ENCODE measurements around the gene MACROD1.
"Not testable (repeated sequence)": the region's sequence is repeated elsewhere in the genome, so short reads cannot be mapped to it uniquely, and the experiment has no call there.

The MACROD1 gene

GRCh38 chr11:63991558-63991957, 174.4 kb downstream of the MACROD1 start:
- DNase-seq: no peak

GRCh38 chr11:63986932-63987513, 178.9 kb downstream of the MACROD1 start:
- no peak for DNase-seq

- peak; percentile 94 for DNase-seq
Observed at GRCh38 chr11:63986156-63986931, 179.6 kb downstream of the MACROD1 start, which contains the start of gene OTUB1. Gene OTUB1, plus strand, starts transcription at chr11:63986438. Its CDS starts 19 bp downstream, at chr11:63986457.

GRCh38 chr11:63985812-63986155, 180.1 kb downstream of the MACROD1 start:
- peak; percentile 85 for DNase-seq

- no peak for DNase-seq
Observed at GRCh38 chr11:63979426-63979825, 186.5 kb downstream of the MACROD1 start.

GRCh38 chr11:63978551-63979239, 187.2 kb downstream of the MACROD1 start:
- no peak for DNase-seq

- DNase-seq: peak; percentile 99
Observed at GRCh38 chr11:63974259-63975143, 191.4 kb downstream of the MACROD1 start, which contains the start of gene COX8A. Gene COX8A, plus strand, starts transcription at chr11:63974620. Its CDS starts 61 bp downstream, at chr11:63974681.

- not testable (repeated sequence) for DNase-seq
Observed at GRCh38 chr11:63973912-63974258, 192.0 kb downstream of the MACROD1 start.

- DNase-seq: no peak
Observed at GRCh38 chr11:63970902-63971301, 195.0 kb downstream of the MACROD1 start.

- no peak for DNase-seq
Observed at GRCh38 chr11:63969461-63969860, 196.5 kb downstream of the MACROD1 start.

- DNase-seq: no peak
Observed at GRCh38 chr11:63966444-63966843, 199.5 kb downstream of the MACROD1 start.

- not testable (repeated sequence) for DNase-seq
Observed at GRCh38 chr11:63963895-63964294, 202.0 kb downstream of the MACROD1 start.

- peak; percentile 61 for DNase-seq
Observed at GRCh38 chr11:63961608-63962412, 204.1 kb downstream of the MACROD1 start.

- no peak for DNase-seq
Observed at GRCh38 chr11:63958008-63958407, 207.9 kb downstream of the MACROD1 start.

GRCh38 chr11:63952570-63952969, 213.3 kb downstream of the MACROD1 start:
- no peak for DNase-seq

- DNase-seq: peak; percentile 51
Observed at GRCh38 chr11:63951779-63952536, 214.0 kb downstream of the MACROD1 start.
